PC-9 (cell line): Measurements from ENCODE around the gene SNX25. TPM values are rescaled to one million over a fixed set of nuclear protein-coding genes. Genes with fewer than 3 reads are reported as not detected.

Experiments
- BruUV-seq: library from RNA; stranded (reverse); fragments of 400-500 nt; replicated peaks from 2 replicates; lab custom pipeline; 2021; lab: Mats Ljungman, UMichigan
- CTCF ChIA-PET: fragments of 300-600 bp; sonication (Branson Sonifier 250); formaldehyde crosslinking; loops from one replicate; lab custom pipeline; 2022; ENCODE audit warnings: antibody characterized with exemption; lab: Charles Lee
- POLR2A ChIA-PET: fragments of 300-600 bp; sonication (Branson Sonifier 250); formaldehyde crosslinking; loops from one replicate; lab custom pipeline; 2022; ENCODE audit warnings: antibody characterized with exemption; ENCODE audit not compliant: unreplicated experiment; lab: Charles Lee
- DNase-seq, 2 experiments: peaks; one replicate each; pipeline versions ENCODE4 v3.0.0 to v3.0.0-alpha.2; 2015 to 2022; ENCODE audit warnings: mixed read lengths in 1 of 2
- H2AFZ ChIP-seq: fragments of 200-600 bp; sonication (generic); 2 replicates; pipeline ENCODE4 v1.8.1; 2017; ENCODE audit warnings: antibody characterized with exemption
- H3F3A ChIP-seq: fragments of 200-600 bp; sonication (generic); 2 replicates; pipeline ENCODE4 v1.8.1; 2017; ENCODE audit warnings: antibody characterized with exemption, mild to moderate bottlenecking, low read depth; ENCODE audit not compliant: insufficient read depth
- H3K27ac ChIP-seq: fragments of 200-600 bp; sonication (generic); 2 replicates; pipeline ENCODE4 v1.6.1; 2016; ENCODE audit warnings: mixed run types
- H3K27me3 ChIP-seq: fragments of 200-600 bp; sonication (generic); 2 replicates; pipeline ENCODE4 v1.6.1; 2016; ENCODE audit warnings: low read depth, mixed run types; ENCODE audit not compliant: insufficient read depth
- H3K36me3 ChIP-seq: fragments of 200-600 bp; sonication (generic); 2 replicates; pipeline ENCODE4 v1.6.1; 2016; ENCODE audit warnings: low read depth, mixed run types
- H3K4me1 ChIP-seq: fragments of 200-600 bp; sonication (generic); replicated peaks from 2 replicates; pipeline ENCODE4 v1.6.1; 2016; ENCODE audit warnings: mixed run types; ENCODE audit not compliant: insufficient read depth
- H3K4me2 ChIP-seq: fragments of 200-600 bp; sonication (generic); 2 replicates; pipeline ENCODE4 v1.6.1; 2017; ENCODE audit warnings: mixed run types
- H3K4me3 ChIP-seq: fragments of 200-600 bp; sonication (generic); 2 replicates; pipeline ENCODE4 v1.6.1; 2016; ENCODE audit warnings: mixed run types
- H3K79me2 ChIP-seq: fragments of 200-600 bp; sonication (generic); 2 replicates; pipeline ENCODE4 v1.6.1; 2017; ENCODE audit warnings: low read depth, mixed run types
- H3K9me2 ChIP-seq: fragments of 200-600 bp; sonication (generic); 2 replicates; pipeline ENCODE4 v1.8.1; 2017; ENCODE audit warnings: mild to moderate bottlenecking; ENCODE audit not compliant: insufficient read depth
- H3K9me3 ChIP-seq: fragments of 200-600 bp; sonication (generic); 2 replicates; pipeline ENCODE4 v1.8.1; 2016; ENCODE audit warnings: low read depth; ENCODE audit not compliant: insufficient read depth
- H4K20me1 ChIP-seq: fragments of 200-600 bp; sonication (generic); 2 replicates; pipeline ENCODE4 v1.8.1; 2017; ENCODE audit not compliant: insufficient read depth
- EZH2 ChIP-seq: fragments of 200-600 bp; sonication (generic); IDR thresholded peaks from 2 replicates; pipeline ENCODE4 v1.8.0; 2017; ENCODE audit warnings: antibody characterized with exemption, low read depth
- intact Hi-C: fragments of 100-400 bp; cut with micrococcal nuclease; formaldehyde crosslinking; loops from one replicate; pipeline ENCODE4 v1.10.0; 2022; ENCODE audit not compliant: unreplicated experiment
- total RNA-seq: library from RNA; stranded (reverse); gene quantifications from 2 replicates; pipeline ENCODE4 v1.2.3, GENCODE V29; 2021
- TF ChIP-seq, protein P1 (sequence below): fragments of 200-600 bp; sonication (generic); conservative IDR thresholded peaks from 2 replicates; pipeline ENCODE4 v1.6.1; 2017; ENCODE audit warnings: mixed run types, antibody characterized with exemption, mild to moderate bottlenecking, moderate library complexity

SNX25 gene
- total RNA-seq, 1 experiment from 2014 or later, result 18.0 TPM

GRCh38 chr4:185217408-185217975 lies 8.1 kb downstream of the SNX25 start:
- POLR2A ChIA-PET, result no interaction called here
- DNase-seq, result no peak
- Histone ChIP-seq H4K20me1 (no peaks in the 10 kb centered on the region), H3K9me3 (no peaks in the 10 kb centered on the region), H3K4me1 (no peaks in the 10 kb centered on the region), H2AFZ (no peak overlapping the region), H3F3A (no peaks in the 10 kb centered on the region), H3K36me3 (no peaks in the 10 kb centered on the region), H3K4me3 (no peak overlapping the region), H3K4me2 (no peak overlapping the region), H3K27me3 (no peaks in the 10 kb centered on the region), H3K79me2 (no peaks in the 10 kb centered on the region), H3K9me2 (no peaks in the 10 kb centered on the region), H3K27ac (no peak overlapping the region)
- intact Hi-C loops, result no loop called here
- TF ChIP-seq, protein P1, sequence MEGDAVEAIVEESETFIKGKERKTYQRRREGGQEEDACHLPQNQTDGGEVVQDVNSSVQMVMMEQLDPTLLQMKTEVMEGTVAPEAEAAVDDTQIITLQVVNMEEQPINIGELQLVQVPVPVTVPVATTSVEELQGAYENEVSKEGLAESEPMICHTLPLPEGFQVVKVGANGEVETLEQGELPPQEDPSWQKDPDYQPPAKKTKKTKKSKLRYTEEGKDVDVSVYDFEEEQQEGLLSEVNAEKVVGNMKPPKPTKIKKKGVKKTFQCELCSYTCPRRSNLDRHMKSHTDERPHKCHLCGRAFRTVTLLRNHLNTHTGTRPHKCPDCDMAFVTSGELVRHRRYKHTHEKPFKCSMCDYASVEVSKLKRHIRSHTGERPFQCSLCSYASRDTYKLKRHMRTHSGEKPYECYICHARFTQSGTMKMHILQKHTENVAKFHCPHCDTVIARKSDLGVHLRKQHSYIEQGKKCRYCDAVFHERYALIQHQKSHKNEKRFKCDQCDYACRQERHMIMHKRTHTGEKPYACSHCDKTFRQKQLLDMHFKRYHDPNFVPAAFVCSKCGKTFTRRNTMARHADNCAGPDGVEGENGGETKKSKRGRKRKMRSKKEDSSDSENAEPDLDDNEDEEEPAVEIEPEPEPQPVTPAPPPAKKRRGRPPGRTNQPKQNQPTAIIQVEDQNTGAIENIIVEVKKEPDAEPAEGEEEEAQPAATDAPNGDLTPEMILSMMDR, result no peak
- no peak for TF ChIP-seq EZH2
- BruUV-seq, result no TSS peak
- CTCF ChIA-PET, result no interaction called here

DNA sequence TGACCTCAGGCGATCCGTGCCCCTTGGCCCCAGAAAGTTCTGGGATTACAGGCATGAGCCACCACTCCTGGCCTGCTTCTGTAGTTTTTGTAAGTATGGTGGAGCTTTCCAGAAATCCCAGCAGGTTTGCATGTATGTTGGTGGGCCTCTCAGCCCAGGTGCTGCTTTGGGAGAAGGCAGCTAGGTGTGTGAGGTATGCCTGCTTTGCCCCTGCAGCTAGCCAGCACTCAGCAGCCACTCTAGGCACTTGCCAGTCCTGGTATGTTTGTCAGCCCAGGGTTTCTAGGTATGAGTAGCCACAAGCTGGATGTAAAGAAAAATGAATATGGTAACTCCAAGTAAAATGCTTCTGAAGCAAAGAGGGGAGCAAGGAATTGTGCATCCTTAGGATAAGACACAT lies 8.9 kb downstream of the SNX25 start:
- Histone ChIP-seq H3F3A (no peaks in the 10 kb centered on the region), H3K79me2 (no peaks in the 10 kb centered on the region), H3K4me1 (no peaks in the 10 kb centered on the region), H3K36me3 (no peaks in the 10 kb centered on the region), H3K9me3 (no peaks in the 10 kb centered on the region), H2AFZ (no peak overlapping the region), H3K4me2 (no peak overlapping the region), H3K27ac (no peak overlapping the region), H4K20me1 (no peaks in the 10 kb centered on the region), H3K27me3 (no peaks in the 10 kb centered on the region), H3K9me2 (no peaks in the 10 kb centered on the region), H3K4me3 (no peak overlapping the region)
- TF ChIP-seq EZH2, result no peak
- TF ChIP-seq, protein P1, result no peak
- POLR2A ChIA-PET, result no interaction called here
- intact Hi-C loops, result no loop called here
- CTCF ChIA-PET, result no interaction called here
- BruUV-seq, result no TSS peak
- DNase-seq, result no peak

DNA sequence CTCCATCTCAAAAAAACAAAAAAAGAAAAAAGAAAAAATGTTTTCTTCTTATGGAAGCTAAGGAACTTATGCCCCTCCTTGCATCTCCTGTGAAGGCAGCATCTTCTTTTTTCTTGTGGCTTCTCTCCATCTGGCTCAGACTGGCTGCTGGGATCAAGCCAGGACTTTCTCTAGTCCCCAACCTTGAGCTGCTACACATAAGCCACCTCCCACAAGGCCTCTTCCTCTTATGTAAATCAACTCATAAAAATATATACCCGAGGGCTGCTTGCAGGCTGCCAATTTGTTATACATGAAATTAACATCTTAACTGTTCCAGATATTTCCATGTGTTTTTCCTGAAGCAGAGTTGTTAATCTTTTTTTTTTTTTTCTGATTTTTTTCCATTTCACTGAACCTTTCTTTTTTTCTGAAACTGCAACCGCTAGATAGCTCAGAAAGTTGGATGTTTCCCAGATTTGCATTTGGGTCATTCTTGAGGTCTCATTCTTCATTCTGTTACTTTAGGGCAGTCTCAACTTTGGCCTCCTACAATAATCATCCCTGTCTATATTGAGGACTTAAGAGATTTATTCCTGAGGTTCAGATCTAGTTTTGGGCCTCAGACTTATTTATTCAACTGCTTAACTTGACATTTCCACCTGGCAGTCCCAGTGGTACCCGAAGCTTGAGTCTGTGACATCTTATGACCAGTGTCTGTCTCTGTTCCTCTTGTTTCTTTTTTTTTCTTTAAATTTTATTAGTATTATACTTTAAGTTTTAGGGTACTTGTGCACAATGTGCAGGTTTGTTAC lies 10.3 kb downstream of the SNX25 start:
- Histone ChIP-seq H3K9me2 (no peaks in the 10 kb centered on the region), H3K4me2 (no peak overlapping the region), H3K27ac (no peak overlapping the region), H4K20me1 (no peaks in the 10 kb centered on the region), H3F3A (no peaks in the 10 kb centered on the region), H3K4me1 (no peaks in the 10 kb centered on the region), H3K27me3 (no peaks in the 10 kb centered on the region), H3K79me2 (no peaks in the 10 kb centered on the region), H2AFZ (no peak overlapping the region), H3K36me3 (no peaks in the 10 kb centered on the region), H3K4me3 (no peak overlapping the region), H3K9me3 (no peaks in the 10 kb centered on the region)
- intact Hi-C loops, result no loop called here
- POLR2A ChIA-PET, result interaction anchor here (0.5 kb wide), 1 partner anchor 66 kb away, joined by 3 read pairs; no protein-coding TSS in a partner anchor
- CTCF ChIA-PET, result no interaction called here
- no TSS peak for BruUV-seq
- no peak for DNase-seq
- TF ChIP-seq, protein P1, result no peak
- TF ChIP-seq EZH2, result no peak
